ENCODE data around the gene LASP1NB.

Gene LASP1NB

DNA sequence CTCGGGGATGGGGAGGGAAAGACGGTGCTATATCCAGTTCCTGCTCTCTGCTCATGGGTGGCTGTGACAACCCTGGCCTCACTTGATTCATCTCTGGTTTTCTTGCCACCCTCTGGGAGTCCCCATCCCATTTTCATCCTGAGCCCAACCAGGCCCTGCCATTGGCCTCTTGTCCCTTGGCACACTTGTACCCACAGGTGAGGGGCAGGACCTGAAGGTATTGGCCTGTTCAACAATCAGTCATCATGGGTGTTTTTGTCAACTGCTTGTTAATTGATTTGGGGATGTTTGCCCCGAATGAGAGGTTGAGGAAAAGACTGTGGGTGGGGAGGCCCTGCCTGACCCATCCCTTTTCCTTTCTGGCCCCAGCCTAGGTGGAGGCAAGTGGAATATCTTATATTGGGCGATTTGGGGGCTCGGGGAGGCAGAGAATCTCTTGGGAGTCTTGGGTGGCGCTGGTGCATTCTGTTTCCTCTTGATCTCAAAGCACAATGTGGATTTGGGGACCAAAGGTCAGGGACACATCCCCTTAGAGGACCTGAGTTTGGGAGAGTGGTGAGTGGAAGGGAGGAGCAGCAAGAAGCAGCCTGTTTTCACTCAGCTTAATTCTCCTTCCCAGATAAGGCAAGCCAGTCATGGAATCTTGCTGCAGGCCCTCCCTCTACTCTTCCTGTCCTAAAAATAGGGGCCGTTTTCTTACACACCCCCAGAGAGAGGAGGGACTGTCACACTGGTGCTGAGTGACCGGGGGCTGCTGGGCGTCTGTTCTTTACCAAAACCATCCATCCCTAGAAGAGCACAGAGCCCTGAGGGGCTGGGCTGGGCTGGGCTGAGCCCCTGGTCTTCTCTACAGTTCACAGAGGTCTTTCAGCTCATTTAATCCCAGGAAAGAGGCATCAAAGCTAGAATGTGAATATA, 4.8 kb upstream of the LASP1NB start:
- Histone ChIP-seq H3K36me3 (peaks cover 0 to 51% (median 44%) of the 10 kb centered on the region in 9 donors), H3K27me3 (no peaks in the 10 kb centered on the region), H3K4me1 (peaks cover 3 to 65% (median 44%) of the 10 kb centered on the region in 12 donors), H3K27ac (peak overlapping the region in 11 of 12 donors; percentile 26 to 84 (median 66)), H3K9me3 (no peaks in the 10 kb centered on the region), H3K4me3 (no peak overlapping the region)
- TF ChIP-seq POLR2A (IDR thresholded peaks at IDR 0.05): no peak
- TF ChIP-seq, protein P1, sequence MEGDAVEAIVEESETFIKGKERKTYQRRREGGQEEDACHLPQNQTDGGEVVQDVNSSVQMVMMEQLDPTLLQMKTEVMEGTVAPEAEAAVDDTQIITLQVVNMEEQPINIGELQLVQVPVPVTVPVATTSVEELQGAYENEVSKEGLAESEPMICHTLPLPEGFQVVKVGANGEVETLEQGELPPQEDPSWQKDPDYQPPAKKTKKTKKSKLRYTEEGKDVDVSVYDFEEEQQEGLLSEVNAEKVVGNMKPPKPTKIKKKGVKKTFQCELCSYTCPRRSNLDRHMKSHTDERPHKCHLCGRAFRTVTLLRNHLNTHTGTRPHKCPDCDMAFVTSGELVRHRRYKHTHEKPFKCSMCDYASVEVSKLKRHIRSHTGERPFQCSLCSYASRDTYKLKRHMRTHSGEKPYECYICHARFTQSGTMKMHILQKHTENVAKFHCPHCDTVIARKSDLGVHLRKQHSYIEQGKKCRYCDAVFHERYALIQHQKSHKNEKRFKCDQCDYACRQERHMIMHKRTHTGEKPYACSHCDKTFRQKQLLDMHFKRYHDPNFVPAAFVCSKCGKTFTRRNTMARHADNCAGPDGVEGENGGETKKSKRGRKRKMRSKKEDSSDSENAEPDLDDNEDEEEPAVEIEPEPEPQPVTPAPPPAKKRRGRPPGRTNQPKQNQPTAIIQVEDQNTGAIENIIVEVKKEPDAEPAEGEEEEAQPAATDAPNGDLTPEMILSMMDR (IDR thresholded peaks at IDR 0.05): no peak
- DNase-seq (no peak), ATAC-seq (peak in 3 of 4 donors; percentile 21 to 48 (median 45))
- 44 to 58% (median 53%) methylated on average over 9 of the region's 9 CpGs for WGBS, 4 donors
- intact Hi-C loops (cut with DNase I): loop anchor here in 3 of 10 donors (5.0 kb wide), 2 partner anchors 38 to 48 kb away; partner anchors contain the start of gene LASP1 (in 2 of the 3)

DNA sequence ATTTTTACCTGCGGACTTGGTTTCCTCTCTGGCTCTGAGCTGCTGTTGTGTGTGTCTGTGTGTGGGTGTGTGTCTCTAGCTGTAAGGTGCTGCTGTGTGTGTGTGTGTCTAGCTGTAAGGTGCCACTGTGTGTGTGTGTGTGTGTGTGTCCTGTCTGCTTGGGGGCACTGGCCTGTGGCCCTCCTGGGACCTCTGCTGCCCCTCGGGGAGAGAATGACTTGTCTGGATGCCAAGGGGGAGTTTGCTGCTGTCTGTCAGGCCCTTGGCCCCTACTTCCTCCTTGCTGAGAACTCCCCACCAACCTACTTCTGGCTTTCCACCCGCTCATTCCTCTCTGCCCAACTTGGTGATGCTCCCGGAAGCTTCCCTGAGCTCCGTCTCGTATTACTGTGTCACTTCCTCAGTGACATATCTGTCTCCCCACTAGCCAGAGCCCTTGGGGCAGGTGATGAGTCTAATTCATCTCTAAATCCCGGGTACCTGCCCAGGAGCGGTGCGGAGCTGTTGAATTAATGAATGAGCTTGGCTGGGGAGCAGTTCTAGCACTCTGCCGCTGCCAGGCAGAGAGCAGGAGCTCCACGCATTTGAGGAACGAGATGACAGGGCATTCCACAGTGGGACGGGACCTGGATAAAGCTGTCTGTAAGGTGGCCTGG, 3.5 kb upstream of the LASP1NB start:
- ATAC-seq (no peak), DNase-seq (no peak)
- Histone ChIP-seq H3K4me3 (no peak overlapping the region), H3K4me1 (peaks cover 3 to 68% (median 47%) of the 10 kb centered on the region in 12 donors), H3K27ac (peak overlapping the region in 11 of 12 donors; percentile 26 to 84 (median 63)), H3K27me3 (no peaks in the 10 kb centered on the region), H3K36me3 (peaks cover 0 to 39% (median 32%) of the 10 kb centered on the region in 9 donors), H3K9me3 (no peaks in the 10 kb centered on the region)
- intact Hi-C loops (cut with DNase I): loop anchor here in 4 of 10 donors (2.0 to 5.0 kb wide), 3 partner anchors 40 to 51 kb away; partner anchors contain the start of gene LASP1 (in 3 of the 4)
- 72 to 76% (median 73%) methylated on average over 11 to 13 of the region's 13 CpGs for WGBS, 4 donors
- TF ChIP-seq, protein P1 (IDR thresholded peaks at IDR 0.05): no peak
- no peak for TF ChIP-seq POLR2A (IDR thresholded peaks at IDR 0.05)

DNA sequence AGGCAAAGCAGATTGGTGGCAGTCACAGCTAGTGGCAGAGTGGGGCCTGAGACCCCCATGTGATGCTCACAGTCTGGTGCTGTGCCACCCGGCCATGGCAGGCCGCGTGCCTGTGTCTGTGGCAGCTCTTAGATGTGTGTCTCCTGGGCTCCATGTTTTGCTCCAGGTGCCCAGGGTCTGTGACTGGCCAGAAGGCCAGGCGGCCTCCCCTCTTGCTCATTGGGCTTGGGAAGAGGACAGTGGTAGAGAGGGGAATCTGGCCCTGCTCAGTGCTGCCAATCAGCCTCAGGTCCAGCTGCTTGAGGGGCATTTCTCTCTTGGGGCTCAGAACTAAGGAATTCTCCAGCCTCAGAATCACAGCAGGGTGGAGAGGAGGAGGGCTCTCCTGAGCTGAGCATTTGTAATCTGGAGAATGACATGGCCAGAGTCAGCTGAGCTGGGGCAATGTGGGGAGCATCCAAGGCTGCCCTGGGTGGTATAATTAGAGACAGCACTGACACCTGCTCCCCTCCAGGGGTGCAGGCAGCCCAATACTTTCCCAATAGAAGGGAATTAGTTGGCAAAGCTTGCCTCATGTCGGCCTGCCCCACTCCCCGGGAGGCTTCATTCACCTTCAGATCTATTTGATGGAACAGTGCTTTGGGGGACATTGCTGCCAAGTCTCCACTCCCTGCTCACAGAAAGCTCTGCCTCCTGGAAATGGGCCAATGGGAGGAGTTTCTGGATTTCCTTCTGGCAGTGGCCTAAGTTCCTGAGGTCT, 2.7 kb upstream of the LASP1NB start:
- Histone ChIP-seq H3K4me1 (peaks cover 3 to 67% (median 47%) of the 10 kb centered on the region in 12 donors), H3K9me3 (no peaks in the 10 kb centered on the region), H3K36me3 (peaks cover 0 to 31% (median 23%) of the 10 kb centered on the region in 9 donors), H3K4me3 (no peak overlapping the region), H3K27ac (peak overlapping the region in 11 of 12 donors; percentile 1 to 84 (median 44)), H3K27me3 (no peaks in the 10 kb centered on the region)
- ATAC-seq (peak; percentile 26 to 70 (median 66)), DNase-seq (peak in 4 of 5 donors; percentile 79 to 89 (median 82))
- no peak for TF ChIP-seq POLR2A (IDR thresholded peaks at IDR 0.05)
- TF ChIP-seq, protein P1 (IDR thresholded peaks at IDR 0.05): no peak
- 50 to 69% (median 63%) methylated on average over 5 to 6 of the region's 6 CpGs for WGBS, 4 donors
- intact Hi-C loops (cut with DNase I): loop anchor here in 4 of 10 donors (2.0 to 5.0 kb wide), 3 partner anchors 40 to 52 kb away; partner anchors contain the start of gene LASP1 (in 3 of the 4)

Measured in heart left ventricle (tissue), 16 donors.